Skeletal muscle cell (primary cell): ENCODE measurements around the gene SLC5A5.

Experiments used
- DNase-seq: peaks from one replicate; pipeline ENCODE4 v3.0.0-alpha.2; 2010; ENCODE audit warnings: low read depth
- H3K4me3 ChIP-seq: 2 replicates; pipeline ENCODE4 v1.5.1; 2011; ENCODE audit warnings: low read depth, mild to moderate bottlenecking, control low read depth, low read length, moderate library complexity

The SLC5A5 gene

DNA sequence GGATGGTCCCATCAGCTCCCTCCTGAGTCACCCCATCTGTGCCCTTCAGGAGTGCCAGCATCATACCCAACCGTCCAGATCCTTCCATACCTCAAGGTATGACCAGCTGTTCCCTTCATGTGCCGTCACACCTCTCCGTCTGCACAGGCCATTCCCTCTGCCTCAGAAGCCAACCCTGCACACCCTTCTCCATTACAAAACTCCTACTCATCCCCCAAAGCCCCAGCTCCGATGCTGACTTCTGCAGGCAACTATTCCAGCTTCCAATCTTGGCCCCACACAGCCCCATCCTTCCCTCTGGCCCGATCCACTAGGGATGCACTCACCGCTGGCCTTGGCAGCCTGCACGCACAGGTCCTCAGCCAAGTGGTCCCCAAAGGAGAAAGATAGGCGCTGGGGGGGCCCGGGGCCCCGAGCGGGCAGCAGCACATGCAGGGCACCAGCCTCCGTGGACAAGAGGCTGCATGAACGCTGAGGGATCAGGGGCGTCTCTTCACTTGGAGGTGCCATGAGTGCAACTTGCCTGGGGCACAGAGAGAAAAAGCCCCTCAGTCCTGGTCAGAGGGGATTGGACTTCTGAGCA, 27.7 kb upstream of the SLC5A5 start:
- DNase-seq: no peak
- no peak overlapping the region for H3K4me3 ChIP-seq

DNA sequence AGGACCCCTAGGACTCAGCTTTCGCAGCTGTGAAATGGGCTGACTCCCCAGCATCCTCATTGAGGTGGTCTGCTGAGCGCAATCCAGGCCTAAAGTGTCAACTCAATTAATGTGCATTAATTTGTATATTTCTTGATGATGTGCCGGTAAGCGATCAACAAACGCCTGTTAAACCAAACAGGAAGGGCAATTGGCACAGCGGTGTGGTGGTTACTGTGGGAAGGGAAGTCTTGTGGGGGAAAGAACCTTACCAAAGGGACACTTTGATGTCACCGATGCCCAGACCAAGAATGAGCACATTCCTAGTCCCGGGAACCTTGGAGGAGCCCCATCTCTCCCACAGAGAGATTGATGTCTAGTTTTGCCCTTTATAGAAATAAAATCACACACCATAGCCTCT, 25.6 kb upstream of the SLC5A5 start:
- H3K4me3 ChIP-seq: no peak overlapping the region
- no peak for DNase-seq

DNA sequence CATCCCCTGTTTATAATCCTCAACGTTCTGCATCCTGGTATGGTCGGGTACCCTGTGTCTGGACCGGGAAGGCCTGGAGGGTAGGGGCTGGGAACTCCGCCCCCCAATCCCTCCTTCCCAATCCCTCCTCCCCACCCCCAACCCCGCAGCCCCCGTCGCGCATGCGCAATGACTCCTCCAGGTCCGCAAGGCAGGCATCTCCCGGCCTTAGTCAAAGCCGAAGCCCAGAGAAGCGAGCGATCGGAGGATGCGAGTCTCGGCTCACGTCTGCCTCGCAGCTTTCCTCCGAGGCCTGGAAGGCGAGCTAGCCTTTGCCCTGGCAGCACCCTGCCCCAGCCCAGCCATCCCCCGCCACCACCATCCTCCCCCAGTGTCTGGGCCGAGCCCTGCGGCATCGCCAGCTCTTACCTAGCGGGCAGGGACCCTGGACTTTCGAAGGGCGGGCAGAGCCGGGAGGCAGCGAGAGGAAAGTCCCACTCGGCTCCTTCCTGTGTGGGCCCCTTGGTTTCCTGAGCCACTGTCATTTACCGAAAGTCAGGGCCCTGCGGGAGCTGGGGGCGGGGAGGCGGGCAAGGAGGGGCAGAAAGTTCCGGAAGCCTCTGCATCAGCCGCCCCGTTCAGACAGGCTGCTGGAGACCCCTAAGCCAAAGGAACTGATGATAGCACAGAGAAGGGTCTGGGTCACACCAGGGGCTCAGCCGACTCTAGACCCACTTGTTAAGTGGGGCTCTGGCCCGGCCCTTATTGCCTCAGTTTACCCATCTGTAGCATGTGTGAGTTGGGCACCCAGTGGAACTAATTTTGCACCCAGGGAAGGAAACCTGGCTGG, 24.0 kb upstream of the SLC5A5 start, which contains the start of gene JAK3:
Gene JAK3 (minus strand): TSS at position 445 of the 829 bp plus-strand sequence. CDS start 3,565 bp downstream, outside the sequence.
- H3K4me3 ChIP-seq: peak within 1 kb of the TSS; percentile 44
- no peak for DNase-seq

- DNase-seq: no peak
- no peak overlapping the region for H3K4me3 ChIP-seq
Measured at GRCh38 chr19:17848595-17849292, 23.0 kb upstream of the SLC5A5 start.

- no peak for DNase-seq
- no peak overlapping the region for H3K4me3 ChIP-seq
Measured at GRCh38 chr19:17854061-17854460, 17.7 kb upstream of the SLC5A5 start.

GRCh38 chr19:17855280-17856152, 16.2 kb upstream of the SLC5A5 start:
- no peak for DNase-seq
- no peak overlapping the region for H3K4me3 ChIP-seq

GRCh38 chr19:17859533-17860330, 12.0 kb upstream of the SLC5A5 start, which contains the start of gene RPL18A:
Gene RPL18A (plus strand): TSS chr19:17859910. CDS start chr19:17859957, 47 bp downstream.
- DNase-seq: peak; percentile 99
- peak within 1 kb of the TSS; percentile 100 for H3K4me3 ChIP-seq

- peak overlapping the region; percentile 100 for H3K4me3 ChIP-seq
- DNase-seq: no peak
Measured at GRCh38 chr19:17860331-17860992, 11.3 kb upstream of the SLC5A5 start.

DNA sequence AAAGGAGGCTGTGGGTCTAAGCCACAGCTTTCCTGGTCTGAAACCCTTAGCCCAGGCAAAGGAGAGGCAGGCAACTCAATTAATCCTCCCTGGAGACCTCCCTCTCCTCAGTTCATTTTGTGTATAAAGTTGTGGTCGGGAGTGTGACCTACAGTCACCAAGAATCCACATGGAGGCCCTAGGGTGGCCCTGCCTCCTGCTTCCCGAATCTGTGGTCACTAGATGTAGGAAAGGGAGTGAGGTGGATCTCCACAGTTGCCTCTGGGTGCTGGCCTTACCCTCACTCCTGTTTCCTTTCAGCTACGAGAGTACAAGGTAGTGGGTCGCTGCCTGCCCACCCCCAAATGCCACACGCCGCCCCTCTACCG, 10.8 kb upstream of the SLC5A5 start:
- peak overlapping the region; percentile 100 for H3K4me3 ChIP-seq
- no peak for DNase-seq

- peak overlapping the region; percentile 100 for H3K4me3 ChIP-seq
- DNase-seq: no peak
Measured at GRCh38 chr19:17861542-17862402, 10.0 kb upstream of the SLC5A5 start.

GRCh38 chr19:17862711-17863519, 8.8 kb upstream of the SLC5A5 start:
- DNase-seq: no peak
- H3K4me3 ChIP-seq: no peak overlapping the region

- no peak overlapping the region for H3K4me3 ChIP-seq
Measured at GRCh38 chr19:17863520-17864182, 8.1 kb upstream of the SLC5A5 start.

GRCh38 chr19:17865364-17866311, 6.1 kb upstream of the SLC5A5 start:
- no peak overlapping the region for H3K4me3 ChIP-seq
- DNase-seq: no peak

More at GRCh38 chr19:17863520-17864182, 8.1 kb upstream of the SLC5A5 start:
- no peak for DNase-seq

DNA sequence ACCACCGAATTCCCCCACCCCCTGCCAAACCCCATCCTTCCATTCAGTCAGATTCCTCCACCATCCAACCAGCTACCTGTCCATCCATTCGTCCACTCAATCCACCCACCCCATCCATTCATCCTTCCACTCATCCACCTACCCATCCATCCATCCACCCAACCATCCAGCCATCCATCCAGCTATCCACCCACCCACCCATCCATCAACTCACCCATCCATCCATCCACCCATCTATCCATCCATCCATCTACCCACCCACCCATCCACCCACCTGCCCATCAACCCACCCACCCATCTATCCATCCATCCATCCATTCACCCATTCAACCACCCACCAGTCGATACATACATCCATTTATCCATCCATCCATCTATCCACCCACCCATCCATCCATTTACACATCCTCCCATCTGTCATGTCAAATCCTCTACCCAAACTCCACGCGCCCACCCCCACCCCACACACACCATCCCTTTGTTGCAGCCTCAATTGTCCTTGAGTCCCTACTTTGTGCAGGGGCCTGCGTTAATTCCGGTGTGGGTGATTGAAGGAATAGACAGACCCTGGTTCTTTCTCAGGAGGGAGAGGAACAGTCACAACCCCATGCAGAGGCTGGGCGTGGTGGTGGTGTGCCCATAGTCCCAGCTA, 5.3 kb upstream of the SLC5A5 start:
- DNase-seq: no peak

More for the DNA sequence above, 5.3 kb upstream of the SLC5A5 start:
- H3K4me3 ChIP-seq: no peak overlapping the region
